Loucy (cell line): Measurements from ENCODE around the gene FHAD1.

ENCODE experiments used
- H2AFZ ChIP-seq: fragments of 200-600 bp; sonication (generic); 2 replicates; pipeline ENCODE4 v1.6.0; 2016; ENCODE audit warnings: antibody characterized with exemption, mild to moderate bottlenecking, low read length, moderate library complexity
- H3F3A ChIP-seq: fragments of 200-600 bp; 2 replicates; pipeline ENCODE4 v1.6.0; 2016; ENCODE audit warnings: antibody characterized with exemption, low read depth, mild to moderate bottlenecking
- H3K27me3 ChIP-seq: fragments of 200-600 bp; sonication (generic); 2 replicates; pipeline ENCODE4 v1.6.1; 2014; ENCODE audit warnings: low read length, mild to moderate bottlenecking; ENCODE audit not compliant: insufficient read depth, poor library complexity, severe bottlenecking
- H3K36me3 ChIP-seq: fragments of 200-600 bp; sonication (generic); 2 replicates; pipeline ENCODE4 v1.6.1; 2016; ENCODE audit warnings: low read length; ENCODE audit not compliant: insufficient read depth
- H3K4me1 ChIP-seq: fragments of 200-600 bp; sonication (generic); 2 replicates; pipeline ENCODE4 v1.5.1; 2014; ENCODE audit warnings: low read length, mild to moderate bottlenecking; ENCODE audit not compliant: insufficient read depth, poor library complexity, severe bottlenecking
- H3K4me2 ChIP-seq: fragments of 200-600 bp; sonication (generic); 2 replicates; pipeline ENCODE4 v1.6.0; 2014; ENCODE audit warnings: antibody characterized with exemption, low read length, low read depth, mild to moderate bottlenecking; ENCODE audit not compliant: poor library complexity, severe bottlenecking
- H3K4me3 ChIP-seq: fragments of 200-600 bp; sonication (generic); 2 replicates; pipeline ENCODE4 v1.5.1; 2014; ENCODE audit warnings: low read length, mild to moderate bottlenecking, mixed read lengths; ENCODE audit not compliant: poor library complexity, severe bottlenecking
- H3K79me2 ChIP-seq: fragments of 200-600 bp; sonication (generic); 2 replicates; pipeline ENCODE4 v1.6.1; 2014; ENCODE audit warnings: low read length; ENCODE audit not compliant: insufficient read depth
- H3K9ac ChIP-seq: fragments of 200-600 bp; sonication (generic); 2 replicates; pipeline ENCODE4 v1.6.0; 2014; ENCODE audit warnings: mild to moderate bottlenecking, low read depth, low read length, moderate library complexity; ENCODE audit not compliant: poor library complexity, severe bottlenecking
- H3K9me2 ChIP-seq: fragments of 200-600 bp; sonication (generic); replicated peaks from 2 replicates; pipeline ENCODE4 v1.6.1; 2016; ENCODE audit warnings: low read depth, low read length, mixed read lengths
- H3K9me3 ChIP-seq: fragments of 200-600 bp; sonication (generic); 2 replicates; pipeline ENCODE4 v1.6.1; 2014; ENCODE audit warnings: mild to moderate bottlenecking, antibody characterized with exemption, low read length, low read depth; ENCODE audit not compliant: insufficient read depth
- H4K20me1 ChIP-seq: fragments of 200-600 bp; sonication (generic); 2 replicates; pipeline ENCODE4 v1.6.0; 2014; ENCODE audit warnings: antibody characterized with exemption, low read length, mild to moderate bottlenecking; ENCODE audit not compliant: insufficient read depth, poor library complexity, severe bottlenecking
- CTCF ChIP-seq: fragments of 200-600 bp; sonication (generic); conservative IDR thresholded peaks from 2 replicates; pipeline ENCODE4 v1.5.1; 2014; ENCODE audit warnings: mild to moderate bottlenecking, antibody characterized with exemption, low read length
- EZH2phosphoT487 ChIP-seq: fragments of 200-600 bp; IDR thresholded peaks from 2 replicates; pipeline ENCODE4 v1.6.1; 2018; ENCODE audit warnings: antibody characterized with exemption, mild to moderate bottlenecking, moderate library complexity, borderline replicate concordance

Gene FHAD1

GRCh38 chr1:15224974-15225373 is 22.0 kb upstream of the FHAD1 start:
- H4K20me1 ChIP-seq: no peaks in the 10 kb centered on the region
- no peak overlapping the region for H3K4me2 ChIP-seq
- no peak overlapping the region for H2AFZ ChIP-seq
- H3K36me3 ChIP-seq: no peaks in the 10 kb centered on the region
- H3K4me3 ChIP-seq: no peak overlapping the region
- no peaks in the 10 kb centered on the region for H3F3A ChIP-seq
- no peaks in the 10 kb centered on the region for H3K9me3 ChIP-seq
- H3K9ac ChIP-seq: no peak overlapping the region
- H3K27me3 ChIP-seq: no peaks in the 10 kb centered on the region
- H3K9me2 ChIP-seq: no peaks in the 10 kb centered on the region
- TF ChIP-seq CTCF: no peak
- no peak for TF ChIP-seq EZH2phosphoT487
- H3K4me1 ChIP-seq: no peaks in the 10 kb centered on the region
- no peaks in the 10 kb centered on the region for H3K79me2 ChIP-seq

- no peak overlapping the region for H3K4me3 ChIP-seq
- H3K27me3 ChIP-seq: no peaks in the 10 kb centered on the region
- H2AFZ ChIP-seq: no peak overlapping the region
- no peaks in the 10 kb centered on the region for H3K4me1 ChIP-seq
- H3K9me2 ChIP-seq: no peaks in the 10 kb centered on the region
- H3K36me3 ChIP-seq: no peaks in the 10 kb centered on the region
- no peaks in the 10 kb centered on the region for H4K20me1 ChIP-seq
- no peaks in the 10 kb centered on the region for H3K79me2 ChIP-seq
- no peaks in the 10 kb centered on the region for H3F3A ChIP-seq
- H3K9me3 ChIP-seq: no peaks in the 10 kb centered on the region
- TF ChIP-seq CTCF (no peak), EZH2phosphoT487 (no peak)
- H3K9ac ChIP-seq: no peak overlapping the region
- H3K4me2 ChIP-seq: no peak overlapping the region
Observed at GRCh38 chr1:15225461-15225860, 21.6 kb upstream of the FHAD1 start.

- no peaks in the 10 kb centered on the region for H3K4me1 ChIP-seq
- no peak overlapping the region for H3K4me3 ChIP-seq
- H3K36me3 ChIP-seq: no peaks in the 10 kb centered on the region
- no peak for TF ChIP-seq EZH2phosphoT487
- TF ChIP-seq CTCF: no peak
- no peak overlapping the region for H3K4me2 ChIP-seq
- no peak overlapping the region for H2AFZ ChIP-seq
- H3K9me3 ChIP-seq: no peaks in the 10 kb centered on the region
- no peaks in the 10 kb centered on the region for H4K20me1 ChIP-seq
- no peaks in the 10 kb centered on the region for H3K9me2 ChIP-seq
- H3F3A ChIP-seq: no peaks in the 10 kb centered on the region
- H3K9ac ChIP-seq: no peak overlapping the region
- no peaks in the 10 kb centered on the region for H3K27me3 ChIP-seq
- H3K79me2 ChIP-seq: no peaks in the 10 kb centered on the region
Observed at GRCh38 chr1:15226388-15227255, 20.4 kb upstream of the FHAD1 start.
